Measurements from ENCODE around the gene ADCY10. TPM values are rescaled to one million over a fixed set of nuclear protein-coding genes. Genes with fewer than 3 reads are reported as not detected.

The ADCY10 gene, protein sequence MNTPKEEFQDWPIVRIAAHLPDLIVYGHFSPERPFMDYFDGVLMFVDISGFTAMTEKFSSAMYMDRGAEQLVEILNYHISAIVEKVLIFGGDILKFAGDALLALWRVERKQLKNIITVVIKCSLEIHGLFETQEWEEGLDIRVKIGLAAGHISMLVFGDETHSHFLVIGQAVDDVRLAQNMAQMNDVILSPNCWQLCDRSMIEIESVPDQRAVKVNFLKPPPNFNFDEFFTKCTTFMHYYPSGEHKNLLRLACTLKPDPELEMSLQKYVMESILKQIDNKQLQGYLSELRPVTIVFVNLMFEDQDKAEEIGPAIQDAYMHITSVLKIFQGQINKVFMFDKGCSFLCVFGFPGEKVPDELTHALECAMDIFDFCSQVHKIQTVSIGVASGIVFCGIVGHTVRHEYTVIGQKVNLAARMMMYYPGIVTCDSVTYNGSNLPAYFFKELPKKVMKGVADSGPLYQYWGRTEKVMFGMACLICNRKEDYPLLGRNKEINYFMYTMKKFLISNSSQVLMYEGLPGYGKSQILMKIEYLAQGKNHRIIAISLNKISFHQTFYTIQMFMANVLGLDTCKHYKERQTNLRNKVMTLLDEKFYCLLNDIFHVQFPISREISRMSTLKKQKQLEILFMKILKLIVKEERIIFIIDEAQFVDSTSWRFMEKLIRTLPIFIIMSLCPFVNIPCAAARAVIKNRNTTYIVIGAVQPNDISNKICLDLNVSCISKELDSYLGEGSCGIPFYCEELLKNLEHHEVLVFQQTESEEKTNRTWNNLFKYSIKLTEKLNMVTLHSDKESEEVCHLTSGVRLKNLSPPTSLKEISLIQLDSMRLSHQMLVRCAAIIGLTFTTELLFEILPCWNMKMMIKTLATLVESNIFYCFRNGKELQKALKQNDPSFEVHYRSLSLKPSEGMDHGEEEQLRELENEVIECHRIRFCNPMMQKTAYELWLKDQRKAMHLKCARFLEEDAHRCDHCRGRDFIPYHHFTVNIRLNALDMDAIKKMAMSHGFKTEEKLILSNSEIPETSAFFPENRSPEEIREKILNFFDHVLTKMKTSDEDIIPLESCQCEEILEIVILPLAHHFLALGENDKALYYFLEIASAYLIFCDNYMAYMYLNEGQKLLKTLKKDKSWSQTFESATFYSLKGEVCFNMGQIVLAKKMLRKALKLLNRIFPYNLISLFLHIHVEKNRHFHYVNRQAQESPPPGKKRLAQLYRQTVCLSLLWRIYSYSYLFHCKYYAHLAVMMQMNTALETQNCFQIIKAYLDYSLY (N-terminal part only)
- 0.18 TPM for polyA plus RNA-seq (2013, experiment 1 of 2)
- 0.14 TPM for polyA plus RNA-seq (2013, experiment 2 of 2)

DNA sequence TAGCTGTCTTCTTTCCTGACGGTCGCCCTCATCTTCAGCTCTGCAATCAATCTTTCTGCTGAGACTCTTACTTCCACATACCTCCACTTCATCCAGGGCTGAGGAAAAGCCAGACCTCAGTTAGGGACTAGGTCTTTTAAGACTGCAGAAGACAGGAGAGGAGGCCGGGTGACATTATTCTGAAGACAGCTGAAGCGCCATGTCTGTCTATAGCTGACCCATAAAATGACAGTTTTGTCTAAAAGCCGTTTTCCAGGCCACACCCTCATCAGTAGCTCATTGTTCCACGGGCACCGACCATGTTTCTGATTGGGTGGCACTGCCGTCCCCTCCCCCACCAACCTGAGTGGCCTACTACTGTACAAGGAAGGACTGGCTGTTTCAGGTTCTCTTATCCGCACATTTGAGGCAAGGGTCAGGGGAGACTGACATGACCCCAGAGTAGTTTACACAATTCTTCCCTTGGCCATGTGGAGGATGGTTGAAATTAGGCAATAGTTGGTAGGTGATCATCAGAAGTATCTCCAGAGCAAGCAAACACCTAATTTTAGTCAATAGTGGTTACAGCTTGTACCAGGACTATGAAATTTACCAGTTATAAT lies at the start of gene ADCY10:
Gene ADCY10, minus strand, starts transcription at position 240 of the 602 bp plus-strand sequence. CDS start 8,994 bp downstream, outside the sequence.
- Histone ChIP-seq H2AK5ac (ENCODE audit: low read length) (no peak within 1 kb of the TSS), H3K79me1 (ENCODE audit: low read length) (no peaks in the 10 kb centered on the region), H4K8ac (ENCODE audit: low read depth, low read length) (no peak within 1 kb of the TSS), H2BK5ac (ENCODE audit: low read length) (no peak within 1 kb of the TSS), H2BK120ac (ENCODE audit: low read depth, low read length) (no peak within 1 kb of the TSS), H3K9ac (ENCODE audit: low read length) (no peak within 1 kb of the TSS), H3K4ac (ENCODE audit: low read depth, low read length) (no peak within 1 kb of the TSS), H3K18ac (ENCODE audit: low read length) (no peak within 1 kb of the TSS), H3K27me3 (ENCODE audit: insufficient read depth, low read length, poor library complexity) (no peaks in the 10 kb centered on the region), H3K4me2 (ENCODE audit: low read length) (no peak within 1 kb of the TSS), H3K23ac (ENCODE audit: low read length) (no peak within 1 kb of the TSS), H3K36me3 (ENCODE audit: control insufficient read depth, insufficient read depth, low read length) (no peaks in the 10 kb centered on the region), H3K27ac (ENCODE audit: low read depth, low read length) (no peak within 1 kb of the TSS), H3K4me3 (ENCODE audit: low read length) (no peak within 1 kb of the TSS), H3K4me1 (ENCODE audit: control insufficient read depth, low read depth, low read length) (no peaks in the 10 kb centered on the region), H4K5ac (ENCODE audit: low read length) (no peak within 1 kb of the TSS), H2BK15ac (replicated peaks; ENCODE audit: low read depth) (no peak within 1 kb of the TSS), H3K79me2 (ENCODE audit: control insufficient read depth, insufficient read depth, low read length) (no peaks in the 10 kb centered on the region), H3K56ac (ENCODE audit: low read length) (no peak within 1 kb of the TSS)
- DNase-seq = no peak
- WGBS (ENCODE audit: extremely low coverage, insufficient coverage, low lambda C conversion rate) = no CpG with 5 or more reads among the region's 9 CpGs

DNA sequence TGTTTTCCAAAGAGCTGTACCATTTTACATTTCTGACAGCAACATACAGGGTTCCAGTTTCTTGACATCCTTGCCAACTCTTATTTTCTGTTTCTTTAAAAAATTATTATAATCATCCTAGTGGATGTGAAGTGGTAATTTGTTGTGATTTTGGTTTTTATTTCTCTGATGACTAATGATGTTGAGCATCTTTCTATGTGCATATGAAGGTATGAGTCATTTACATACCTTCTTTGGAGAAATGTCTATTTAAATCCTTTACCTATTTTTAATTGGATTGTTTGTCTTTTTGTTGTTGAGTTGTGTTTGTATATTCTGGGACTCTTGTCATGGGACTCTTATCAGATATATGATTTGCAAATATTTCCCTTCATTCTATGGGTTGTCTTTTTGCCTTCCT lies 43.8 kb upstream of the ADCY10 start:
- no peak overlapping the region for H2BK15ac ChIP-seq (replicated peaks; ENCODE audit: low read depth)
- no peak overlapping the region for H3K4ac ChIP-seq (ENCODE audit: low read depth, low read length)
- no peak overlapping the region for H2BK5ac ChIP-seq (ENCODE audit: low read length)
- H3K23ac ChIP-seq (ENCODE audit: low read length) = no peak overlapping the region
- H3K36me3 ChIP-seq (ENCODE audit: control insufficient read depth, insufficient read depth, low read length) = no peaks in the 10 kb centered on the region
- H3K79me1 ChIP-seq (ENCODE audit: low read length) = peaks cover 1% of the 10 kb centered on the region
- H3K27me3 ChIP-seq (ENCODE audit: insufficient read depth, low read length, poor library complexity) = no peaks in the 10 kb centered on the region
- H3K4me2 ChIP-seq (ENCODE audit: low read length) = no peak overlapping the region
- H4K8ac ChIP-seq (ENCODE audit: low read depth, low read length) = no peak overlapping the region
- no peak overlapping the region for H4K5ac ChIP-seq (ENCODE audit: low read length)
- H3K4me1 ChIP-seq (ENCODE audit: control insufficient read depth, low read depth, low read length) = no peaks in the 10 kb centered on the region
- H3K4me3 ChIP-seq (ENCODE audit: low read length) = no peak overlapping the region
- DNase-seq = no peak
- no peak overlapping the region for H3K27ac ChIP-seq (ENCODE audit: low read depth, low read length)
- peaks cover 9% of the 10 kb centered on the region for H3K79me2 ChIP-seq (ENCODE audit: control insufficient read depth, insufficient read depth, low read length)
- no peak overlapping the region for H3K56ac ChIP-seq (ENCODE audit: low read length)
- H2BK120ac ChIP-seq (ENCODE audit: low read depth, low read length) = no peak overlapping the region
- no peak overlapping the region for H2AK5ac ChIP-seq (ENCODE audit: low read length)
- no peak overlapping the region for H3K9ac ChIP-seq (ENCODE audit: low read length)
- H3K18ac ChIP-seq (ENCODE audit: low read length) = no peak overlapping the region

DNA sequence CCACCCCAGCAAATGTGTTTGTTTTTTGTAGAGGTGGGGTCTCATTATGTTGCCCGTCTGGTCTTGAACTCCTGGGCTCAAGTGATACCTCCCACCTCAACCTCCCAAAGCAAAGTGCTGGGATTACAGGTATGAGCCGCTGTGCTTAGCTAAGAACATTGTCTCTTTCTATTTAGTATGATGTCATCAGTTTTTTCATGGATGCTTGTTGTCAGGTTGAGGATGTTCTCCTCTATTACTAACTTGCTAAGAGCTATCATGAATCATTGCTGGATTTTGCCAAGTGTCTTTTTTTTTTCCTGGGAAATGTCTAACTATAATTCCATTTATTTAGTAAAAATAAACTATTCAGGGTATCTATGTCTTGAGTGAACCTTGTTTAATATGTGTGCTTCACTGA lies 42.0 kb upstream of the ADCY10 start:
- Histone ChIP-seq H3K4ac (ENCODE audit: low read depth, low read length) (no peak overlapping the region), H3K27me3 (ENCODE audit: insufficient read depth, low read length, poor library complexity) (no peaks in the 10 kb centered on the region), H3K36me3 (ENCODE audit: control insufficient read depth, insufficient read depth, low read length) (peaks cover 2% of the 10 kb centered on the region), H3K27ac (ENCODE audit: low read depth, low read length) (no peak overlapping the region), H2BK15ac (replicated peaks; ENCODE audit: low read depth) (no peak overlapping the region), H3K79me2 (ENCODE audit: control insufficient read depth, insufficient read depth, low read length) (peaks cover 6% of the 10 kb centered on the region), H3K79me1 (ENCODE audit: low read length) (peaks cover 4% of the 10 kb centered on the region), H2AK5ac (ENCODE audit: low read length) (no peak overlapping the region), H3K9ac (ENCODE audit: low read length) (no peak overlapping the region), H3K4me2 (ENCODE audit: low read length) (no peak overlapping the region), H3K18ac (ENCODE audit: low read length) (no peak overlapping the region), H4K8ac (ENCODE audit: low read depth, low read length) (no peak overlapping the region), H2BK120ac (ENCODE audit: low read depth, low read length) (no peak overlapping the region), H3K4me1 (ENCODE audit: control insufficient read depth, low read depth, low read length) (no peaks in the 10 kb centered on the region), H2BK5ac (ENCODE audit: low read length) (no peak overlapping the region), H4K5ac (ENCODE audit: low read length) (no peak overlapping the region), H3K56ac (ENCODE audit: low read length) (no peak overlapping the region), H3K4me3 (ENCODE audit: low read length) (no peak overlapping the region), H3K23ac (ENCODE audit: low read length) (no peak overlapping the region)
- no peak for DNase-seq
- WGBS (ENCODE audit: extremely low coverage, insufficient coverage, low lambda C conversion rate) = no CpG with 5 or more reads among the region's 2 CpGs

DNA sequence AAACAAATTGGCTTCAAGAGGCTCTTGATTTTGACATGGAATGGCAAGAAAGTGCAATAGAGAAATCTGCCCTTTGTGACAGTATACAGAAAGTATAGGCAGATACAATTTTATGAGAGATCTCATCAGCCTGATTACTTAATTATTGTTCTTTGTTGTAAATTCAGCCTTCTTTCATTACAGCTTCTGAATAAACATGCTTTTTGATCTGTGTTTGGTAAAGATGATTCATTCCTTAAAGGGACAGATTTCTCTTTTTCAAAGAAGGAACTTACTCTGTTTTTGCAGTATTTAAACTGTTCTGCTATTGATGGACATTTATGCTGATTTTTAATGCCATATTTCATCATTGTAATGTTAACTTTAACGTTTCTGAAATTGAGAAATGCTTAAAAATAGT lies 36.6 kb upstream of the ADCY10 start:
- Histone ChIP-seq H4K5ac (ENCODE audit: low read length) (no peak overlapping the region), H3K56ac (ENCODE audit: low read length) (no peak overlapping the region), H2BK5ac (ENCODE audit: low read length) (no peak overlapping the region), H3K4me2 (ENCODE audit: low read length) (no peak overlapping the region), H3K36me3 (ENCODE audit: control insufficient read depth, insufficient read depth, low read length) (peaks cover 2% of the 10 kb centered on the region), H3K23ac (ENCODE audit: low read length) (no peak overlapping the region), H3K79me2 (ENCODE audit: control insufficient read depth, insufficient read depth, low read length) (peaks cover 20% of the 10 kb centered on the region), H3K9ac (ENCODE audit: low read length) (no peak overlapping the region), H3K4ac (ENCODE audit: low read depth, low read length) (no peak overlapping the region), H3K27me3 (ENCODE audit: insufficient read depth, low read length, poor library complexity) (no peaks in the 10 kb centered on the region), H3K4me3 (ENCODE audit: low read length) (no peak overlapping the region), H3K4me1 (ENCODE audit: control insufficient read depth, low read depth, low read length) (no peaks in the 10 kb centered on the region), H3K79me1 (ENCODE audit: low read length) (peaks cover 7% of the 10 kb centered on the region), H4K8ac (ENCODE audit: low read depth, low read length) (no peak overlapping the region), H2AK5ac (ENCODE audit: low read length) (no peak overlapping the region), H3K27ac (ENCODE audit: low read depth, low read length) (no peak overlapping the region), H2BK120ac (ENCODE audit: low read depth, low read length) (no peak overlapping the region), H2BK15ac (replicated peaks; ENCODE audit: low read depth) (no peak overlapping the region), H3K18ac (ENCODE audit: low read length) (no peak overlapping the region)
- DNase-seq = no peak
- no CpG with 5 or more reads among the region's 1 CpG for WGBS (ENCODE audit: extremely low coverage, insufficient coverage, low lambda C conversion rate)

DNA sequence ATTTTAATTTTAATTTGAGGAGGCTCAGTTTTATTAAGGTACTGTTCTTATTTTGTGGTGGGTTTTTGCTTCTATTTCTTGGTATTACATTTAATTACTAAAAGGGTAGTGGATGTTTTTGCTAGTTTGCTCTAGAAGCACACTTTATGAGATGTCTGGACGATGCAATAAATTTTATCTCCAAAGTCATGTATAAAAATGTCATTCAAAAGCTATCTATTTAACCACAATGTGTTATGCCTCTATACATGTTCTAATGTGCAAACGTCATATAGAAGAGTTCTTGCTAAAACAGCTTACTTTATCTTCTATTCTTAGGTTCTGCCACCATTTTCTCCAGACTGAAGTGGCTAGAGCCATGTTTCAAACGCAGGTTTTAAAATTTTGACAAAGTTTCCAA lies 35.9 kb upstream of the ADCY10 start:
- Histone ChIP-seq H2AK5ac (ENCODE audit: low read length) (no peak overlapping the region), H3K36me3 (ENCODE audit: control insufficient read depth, insufficient read depth, low read length) (peaks cover 2% of the 10 kb centered on the region), H2BK5ac (ENCODE audit: low read length) (no peak overlapping the region), H3K27me3 (ENCODE audit: insufficient read depth, low read length, poor library complexity) (no peaks in the 10 kb centered on the region), H3K4ac (ENCODE audit: low read depth, low read length) (no peak overlapping the region), H3K4me3 (ENCODE audit: low read length) (no peak overlapping the region), H2BK120ac (ENCODE audit: low read depth, low read length) (no peak overlapping the region), H3K27ac (ENCODE audit: low read depth, low read length) (no peak overlapping the region), H3K79me1 (ENCODE audit: low read length) (peaks cover 8% of the 10 kb centered on the region), H4K8ac (ENCODE audit: low read depth, low read length) (no peak overlapping the region), H3K56ac (ENCODE audit: low read length) (no peak overlapping the region), H3K9ac (ENCODE audit: low read length) (no peak overlapping the region), H3K79me2 (ENCODE audit: control insufficient read depth, insufficient read depth, low read length) (peaks cover 24% of the 10 kb centered on the region), H3K23ac (ENCODE audit: low read length) (no peak overlapping the region), H4K5ac (ENCODE audit: low read length) (no peak overlapping the region), H3K4me1 (ENCODE audit: control insufficient read depth, low read depth, low read length) (no peaks in the 10 kb centered on the region), H2BK15ac (replicated peaks; ENCODE audit: low read depth) (no peak overlapping the region), H3K4me2 (ENCODE audit: low read length) (no peak overlapping the region), H3K18ac (ENCODE audit: low read length) (no peak overlapping the region)
- WGBS (ENCODE audit: extremely low coverage, insufficient coverage, low lambda C conversion rate) = no CpG with 5 or more reads among the region's 3 CpGs
- DNase-seq = no peak
